SK-N-SH (cell line): ENCODE results near the gene STAM2. TPM values are rescaled to one million over a fixed set of nuclear protein-coding genes. Genes with fewer than 3 reads are reported as not detected.

Experiments used
- CTCF ChIA-PET: fragments of 300-600, 350-600 bp; formaldehyde crosslinking; extraction: SDS; loops from one replicate; lab custom pipeline; 2021; lab: Yijun Ruan, JAX
- POLR2A ChIA-PET: fragments of 350-600 bp; sonication (Branson Sonifier 250); formaldehyde crosslinking; extraction: SDS; loops from one replicate; lab custom pipeline; 2020; ENCODE audit warnings: antibody characterized with exemption, inconsistent platforms; lab: Yijun Ruan, JAX
- DNase-seq: peaks from one replicate; pipeline ENCODE4 v3.0.0; 2012
- H2AFZ ChIP-seq: fragments of 200-600 bp; sonication (generic); 2 replicates; pipeline ENCODE4 v1.8.1; 2016; ENCODE audit warnings: antibody characterized with exemption, mild to moderate bottlenecking, low read depth
- H3F3A ChIP-seq: fragments of 200-600 bp; sonication (generic); replicated peaks from 2 replicates; pipeline ENCODE3; 2016; ENCODE audit warnings: antibody characterized with exemption, mild to moderate bottlenecking; ENCODE audit not compliant: insufficient read depth
- H3K27ac ChIP-seq, 2 experiments: fragments of 200-500 bp in 1 of 2; fragments of 200-600 bp in 1 of 2; sonication (Bioruptor generic) in 1 of 2; sonication (generic), shearing (Covaris generic) in 1 of 2; 2 replicates each; pipeline versions ENCODE4 v1.5.1 to v1.6.1; 2014 to 2016; ENCODE audit warnings: low read depth in 2 of 2, inconsistent platforms in 1 of 2, low read length in 1 of 2, mild to moderate bottlenecking in 1 of 2, mixed read lengths in 1 of 2
- H3K27me3 ChIP-seq: fragments of 200-600 bp; sonication (generic), shearing (Covaris generic); 2 replicates; pipeline ENCODE4 v1.6.1; 2016; ENCODE audit warnings: mixed run types; ENCODE audit not compliant: insufficient read depth
- H3K36me3 ChIP-seq, 2 experiments: fragments of 200-500 bp in 1 of 2; fragments of 200-600 bp in 1 of 2; sonication (Bioruptor generic) in 1 of 2; sonication (generic) in 1 of 2; replicated peaks in 1 of 2; 2 replicates each; pipeline versions ENCODE3 to v1.5.1; 2014 to 2016; ENCODE audit warnings: low read length in 1 of 2, mild to moderate bottlenecking in 1 of 2; ENCODE audit not compliant: insufficient read depth in 2 of 2, control insufficient read depth in 1 of 2
- H3K4me1 ChIP-seq, 2 experiments: fragments of 200-500 bp in 1 of 2; fragments of 200-600 bp in 1 of 2; sonication (Bioruptor generic) in 1 of 2; sonication (generic), shearing (Covaris generic) in 1 of 2; 2 replicates each; pipeline versions ENCODE4 v1.5.1 to v1.6.1; 2014 to 2016; ENCODE audit warnings: low read depth in 1 of 2, low read length in 1 of 2, mixed run types in 1 of 2; ENCODE audit not compliant: insufficient read depth in 2 of 2, control insufficient read depth in 1 of 2
- H3K4me2 ChIP-seq: fragments of 200-600 bp; sonication (generic), shearing (Covaris generic); 2 replicates; pipeline ENCODE4 v1.6.1; 2017; ENCODE audit warnings: mixed run types
- H3K4me3 ChIP-seq, 2 experiments: fragments of 200-500 bp in 1 of 2; fragments of 200-600 bp in 1 of 2; sonication (Bioruptor generic) in 1 of 2; sonication (generic), shearing (Covaris generic) in 1 of 2; 2 replicates each; pipeline versions ENCODE4 v1.5.1 to v1.8.1; 2014 to 2016; ENCODE audit warnings: low read depth in 2 of 2, inconsistent platforms in 1 of 2, low read length in 1 of 2, mild to moderate bottlenecking in 1 of 2, mixed read lengths in 1 of 2, moderate library complexity in 1 of 2
- H3K79me2 ChIP-seq: fragments of 200-600 bp; sonication (generic); 2 replicates; pipeline ENCODE4 v1.8.1; 2017; ENCODE audit warnings: mild to moderate bottlenecking; ENCODE audit not compliant: insufficient read depth
- H3K9ac ChIP-seq: fragments of 200-600 bp; sonication (generic); 2 replicates; pipeline ENCODE4 v1.6.1; 2017; ENCODE audit warnings: mixed run types
- H3K9me2 ChIP-seq: fragments of 200-600 bp; sonication (generic); 2 replicates; pipeline ENCODE4 v1.6.1; 2017; ENCODE audit warnings: mixed run types
- H3K9me3 ChIP-seq: fragments of 200-600 bp; sonication (generic); 2 replicates; pipeline ENCODE4 v1.6.1; 2017; ENCODE audit warnings: mixed run types, mild to moderate bottlenecking, moderate library complexity
- H4K20me1 ChIP-seq: fragments of 200-600 bp; sonication (generic); 2 replicates; pipeline ENCODE4 v1.6.1; 2017; ENCODE audit warnings: mild to moderate bottlenecking, mixed run types; ENCODE audit not compliant: insufficient read depth
- CHD2 ChIP-seq: fragments of 150-350 bp; IDR thresholded peaks from 2 replicates; pipeline ENCODE4 v1.6.1; 2018; ENCODE audit warnings: low read length; ENCODE audit not compliant: partially characterized antibody
- ELF1 ChIP-seq: IDR thresholded peaks from 2 replicates; pipeline ENCODE4 v1.4.0; 2012
- EZH2phosphoT487 ChIP-seq: fragments of 200-600 bp; sonication (generic); IDR thresholded peaks from 2 replicates; pipeline ENCODE4 v1.6.1; 2017; ENCODE audit warnings: low read depth, mixed run types, mild to moderate bottlenecking, antibody characterized with exemption, moderate library complexity, borderline replicate concordance
- FOSL2 ChIP-seq: IDR thresholded peaks from 2 replicates; pipeline ENCODE4 v1.4.0; 2012; ENCODE audit warnings: low read depth, mild to moderate bottlenecking, moderate library complexity, borderline replicate concordance
- GATA2 ChIP-seq: sonication (generic); formaldehyde crosslinking; IDR thresholded peaks from 2 replicates; pipeline ENCODE4 v1.5.0; 2020; ENCODE audit warnings: mild to moderate bottlenecking, missing genetic modification reagents
- JUND ChIP-seq: IDR thresholded peaks from 2 replicates; pipeline ENCODE4 v1.4.0; 2012
- MEF2A ChIP-seq: IDR thresholded peaks from 2 replicates; pipeline ENCODE4 v1.4.0; 2012; ENCODE audit warnings: low read depth, borderline replicate concordance
- NFIC ChIP-seq: IDR thresholded peaks from 2 replicates; pipeline ENCODE4 v1.4.0; 2012; ENCODE audit warnings: borderline replicate concordance
- NRF1 ChIP-seq: IDR thresholded peaks from 2 replicates; pipeline ENCODE4 v1.6.1; 2012; ENCODE audit warnings: low read depth, mild to moderate bottlenecking, low read length
- RFX5 ChIP-seq: IDR thresholded peaks from 2 replicates; pipeline ENCODE4 v1.6.1; 2012; ENCODE audit warnings: mild to moderate bottlenecking, improper control_type of control experiment, low read length
- SMC3 ChIP-seq: IDR thresholded peaks from 2 replicates; pipeline ENCODE4 v1.6.1; 2012; ENCODE audit warnings: low read depth, low read length, improper control_type of control experiment
- TAF1 ChIP-seq: IDR thresholded peaks from 2 replicates; pipeline ENCODE4 v1.6.1; 2012; ENCODE audit warnings: low read depth, mild to moderate bottlenecking, low read length, moderate library complexity, borderline replicate concordance
- TEAD4 ChIP-seq: IDR thresholded peaks from 2 replicates; pipeline ENCODE4 v1.4.0; 2012; ENCODE audit warnings: mild to moderate bottlenecking, borderline replicate concordance; ENCODE audit not compliant: insufficient read depth
- YY1 ChIP-seq: IDR thresholded peaks from 2 replicates; pipeline ENCODE4 v1.4.0; 2012; ENCODE audit warnings: low read depth, mild to moderate bottlenecking
- WGBS: methylation state at CpG from one replicate; pipeline ENCODE4 v1.1.6; 2017; ENCODE audit warnings: low lambda C conversion rate; 5-methylcytosine and 5-hydroxymethylcytosine counted together
- polyA plus RNA-seq, 3 experiments: library from polyadenylated mRNA; depleted of rRNA; stranded (reverse); fragments of >200 nt; gene quantifications; 2 replicates each; pipeline ENCODE4 v1.2.3, GENCODE V29; 2012
- TF ChIP-seq, protein P1 (sequence below): IDR thresholded peaks from 2 replicates; pipeline ENCODE4 v1.4.0; 2012; ENCODE audit warnings: low read depth, borderline replicate concordance
- TF ChIP-seq, protein P2 (sequence below): IDR thresholded peaks from 2 replicates; pipeline ENCODE4 v1.6.1; 2012; ENCODE audit warnings: mild to moderate bottlenecking, low read depth, low read length, moderate library complexity
- TF ChIP-seq, protein P3 (sequence below): fragments of 150-350 bp; IDR thresholded peaks from 2 replicates; pipeline ENCODE4 v1.6.1; 2017; ENCODE audit warnings: antibody characterized with exemption, low read length, low read depth, borderline replicate concordance

The STAM2 gene
- polyA plus RNA-seq, 1 of the 3 experiments (the other 2 are of a cell fraction): 6.9 TPM

DNA sequence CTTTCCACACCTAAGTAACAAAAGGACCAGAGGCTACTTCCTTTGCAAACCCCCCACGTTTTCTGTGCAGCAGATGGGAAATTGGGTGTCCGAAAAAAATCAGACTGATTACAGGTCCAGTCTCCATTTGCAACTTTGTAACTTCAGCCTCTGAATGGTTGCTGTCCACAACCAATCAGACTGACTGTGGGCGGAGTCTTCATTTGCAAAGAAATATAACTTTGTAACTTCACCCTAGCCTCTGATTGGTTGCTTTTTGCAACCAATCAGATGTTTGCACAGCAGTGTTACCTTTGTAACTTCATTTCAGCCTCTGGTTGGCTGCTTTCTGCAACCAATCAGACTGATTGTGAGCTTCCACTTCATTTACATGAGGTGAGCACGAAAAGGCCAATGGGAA is 48.9 kb downstream of the STAM2 start:
- peaks cover 16 to 31% of the 10 kb centered on the region in 2 experiments for H3K36me3 ChIP-seq
- POLR2A ChIA-PET: no interaction called here
- H4K20me1 ChIP-seq: no peaks in the 10 kb centered on the region
- H3K79me2 ChIP-seq: no peaks in the 10 kb centered on the region
- H2AFZ ChIP-seq: no peak overlapping the region
- H3K4me2 ChIP-seq: no peak overlapping the region
- peaks cover 0 to 3% of the 10 kb centered on the region in 2 experiments; a peak in 1 of 4 replicates for H3K4me1 ChIP-seq
- no peaks in the 10 kb centered on the region; the same call in 1 of the 2 replicates for H3K9me2 ChIP-seq
- TF ChIP-seq TEAD4: no peak
- TF ChIP-seq RFX5: no peak
- TF ChIP-seq, protein P1, sequence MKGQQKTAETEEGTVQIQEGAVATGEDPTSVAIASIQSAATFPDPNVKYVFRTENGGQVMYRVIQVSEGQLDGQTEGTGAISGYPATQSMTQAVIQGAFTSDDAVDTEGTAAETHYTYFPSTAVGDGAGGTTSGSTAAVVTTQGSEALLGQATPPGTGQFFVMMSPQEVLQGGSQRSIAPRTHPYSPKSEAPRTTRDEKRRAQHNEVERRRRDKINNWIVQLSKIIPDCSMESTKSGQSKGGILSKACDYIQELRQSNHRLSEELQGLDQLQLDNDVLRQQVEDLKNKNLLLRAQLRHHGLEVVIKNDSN: no peak
- TF ChIP-seq TAF1: no peak
- no peak for TF ChIP-seq SMC3
- TF ChIP-seq MEF2A: no peak
- 80% methylated on average over 4 of the region's 4 CpGs for whole genome bisulfite sequencing
- no peak for DNase-seq
- no peak overlapping the region for H3K4me3 ChIP-seq
- CTCF ChIA-PET: no interaction called here
- H3K9ac ChIP-seq: no peak overlapping the region
- H3K27ac ChIP-seq: no peak overlapping the region
- H3F3A ChIP-seq: no peaks in the 10 kb centered on the region
- H3K9me3 ChIP-seq: no peaks in the 10 kb centered on the region
- no peaks in the 10 kb centered on the region for H3K27me3 ChIP-seq

DNA sequence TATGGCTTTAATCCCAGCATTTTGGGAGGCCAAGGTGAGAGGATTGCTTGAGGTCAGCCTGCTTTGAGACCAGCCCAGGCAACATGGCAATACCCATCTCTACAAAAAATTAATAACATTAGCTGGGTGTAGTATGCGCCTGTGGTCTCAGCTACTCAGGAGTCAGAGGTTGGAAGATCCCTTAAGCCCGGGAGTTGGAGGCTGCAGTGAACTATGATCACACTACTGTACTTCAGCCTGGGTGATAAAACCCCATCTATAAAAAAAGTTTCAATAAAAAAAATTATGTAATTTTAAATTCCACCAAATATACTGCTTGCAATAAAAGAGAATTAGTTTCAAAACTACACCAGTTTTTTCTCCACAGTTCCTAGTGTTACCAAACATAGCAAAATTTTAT is 53.4 kb downstream of the STAM2 start:
- DNase-seq: no peak
- POLR2A ChIA-PET: no interaction called here
- Histone ChIP-seq H3K36me3 (peaks cover 19 to 25% of the 10 kb centered on the region in 2 experiments), H3K9me3 (no peaks in the 10 kb centered on the region), H3K9me2 (no peaks in the 10 kb centered on the region; the same call in 1 of the 2 replicates), H3K4me2 (no peak overlapping the region), H3F3A (no peaks in the 10 kb centered on the region), H3K27ac (no peak overlapping the region)
- WGBS: 90% methylated on average over 2 of the region's 2 CpGs
- TF ChIP-seq GATA2: no peak
- TF ChIP-seq, protein P2, sequence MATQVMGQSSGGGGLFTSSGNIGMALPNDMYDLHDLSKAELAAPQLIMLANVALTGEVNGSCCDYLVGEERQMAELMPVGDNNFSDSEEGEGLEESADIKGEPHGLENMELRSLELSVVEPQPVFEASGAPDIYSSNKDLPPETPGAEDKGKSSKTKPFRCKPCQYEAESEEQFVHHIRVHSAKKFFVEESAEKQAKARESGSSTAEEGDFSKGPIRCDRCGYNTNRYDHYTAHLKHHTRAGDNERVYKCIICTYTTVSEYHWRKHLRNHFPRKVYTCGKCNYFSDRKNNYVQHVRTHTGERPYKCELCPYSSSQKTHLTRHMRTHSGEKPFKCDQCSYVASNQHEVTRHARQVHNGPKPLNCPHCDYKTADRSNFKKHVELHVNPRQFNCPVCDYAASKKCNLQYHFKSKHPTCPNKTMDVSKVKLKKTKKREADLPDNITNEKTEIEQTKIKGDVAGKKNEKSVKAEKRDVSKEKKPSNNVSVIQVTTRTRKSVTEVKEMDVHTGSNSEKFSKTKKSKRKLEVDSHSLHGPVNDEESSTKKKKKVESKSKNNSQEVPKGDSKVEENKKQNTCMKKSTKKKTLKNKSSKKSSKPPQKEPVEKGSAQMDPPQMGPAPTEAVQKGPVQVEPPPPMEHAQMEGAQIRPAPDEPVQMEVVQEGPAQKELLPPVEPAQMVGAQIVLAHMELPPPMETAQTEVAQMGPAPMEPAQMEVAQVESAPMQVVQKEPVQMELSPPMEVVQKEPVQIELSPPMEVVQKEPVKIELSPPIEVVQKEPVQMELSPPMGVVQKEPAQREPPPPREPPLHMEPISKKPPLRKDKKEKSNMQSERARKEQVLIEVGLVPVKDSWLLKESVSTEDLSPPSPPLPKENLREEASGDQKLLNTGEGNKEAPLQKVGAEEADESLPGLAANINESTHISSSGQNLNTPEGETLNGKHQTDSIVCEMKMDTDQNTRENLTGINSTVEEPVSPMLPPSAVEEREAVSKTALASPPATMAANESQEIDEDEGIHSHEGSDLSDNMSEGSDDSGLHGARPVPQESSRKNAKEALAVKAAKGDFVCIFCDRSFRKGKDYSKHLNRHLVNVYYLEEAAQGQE: no peak
- TF ChIP-seq SMC3: no peak
- no peak for TF ChIP-seq YY1
- TF ChIP-seq NRF1: no peak
- no peak for TF ChIP-seq FOSL2
- no peak for TF ChIP-seq NFIC
- TF ChIP-seq EZH2phosphoT487: no peak
- TF ChIP-seq ELF1: no peak
- no peak for TF ChIP-seq CHD2
- TF ChIP-seq, protein P3, sequence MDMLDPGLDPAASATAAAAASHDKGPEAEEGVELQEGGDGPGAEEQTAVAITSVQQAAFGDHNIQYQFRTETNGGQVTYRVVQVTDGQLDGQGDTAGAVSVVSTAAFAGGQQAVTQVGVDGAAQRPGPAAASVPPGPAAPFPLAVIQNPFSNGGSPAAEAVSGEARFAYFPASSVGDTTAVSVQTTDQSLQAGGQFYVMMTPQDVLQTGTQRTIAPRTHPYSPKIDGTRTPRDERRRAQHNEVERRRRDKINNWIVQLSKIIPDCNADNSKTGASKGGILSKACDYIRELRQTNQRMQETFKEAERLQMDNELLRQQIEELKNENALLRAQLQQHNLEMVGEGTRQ: no peak
- no peak for TF ChIP-seq TEAD4
- no peak for TF ChIP-seq JUND
- TF ChIP-seq, all 33 proteins: peak for 0
- H3K27me3 ChIP-seq: no peaks in the 10 kb centered on the region
- peaks cover 0 to 3% of the 10 kb centered on the region in 2 experiments; a peak in 1 of 4 replicates for H3K4me1 ChIP-seq
- H3K4me3 ChIP-seq: no peak overlapping the region
- H3K79me2 ChIP-seq: no peaks in the 10 kb centered on the region
- H4K20me1 ChIP-seq: no peaks in the 10 kb centered on the region
- H3K9ac ChIP-seq: no peak overlapping the region
- H2AFZ ChIP-seq: no peak overlapping the region
- CTCF ChIA-PET: interaction anchor here (1.8 to 2.4 kb wide), 2 partner anchors 53 to 86 kb away, joined by 5 to 10 read pairs; partner anchors contain the start of gene STAM2
